Esophagus (tissue), 2 donors: Measurements from ENCODE around the gene TNRC6A. TPM values are rescaled to one million over a fixed set of nuclear protein-coding genes. Genes with fewer than 3 reads are reported as not detected.
A peak's percentile ranks its signal among the peaks of the same experiment; 100 is the strongest.
"Not testable (repeated sequence)": the region's sequence is repeated elsewhere in the genome, so short reads cannot be mapped to it uniquely, and the experiment has no call there.

Experiments used
- H3K27ac ChIP-seq, 2 donors: one replicate each; pipeline ENCODE4 v1.5.1; 2013; ENCODE audit warnings: low read depth in 2 of 2, mild to moderate bottlenecking in 2 of 2, inconsistent platforms in 1 of 2, low read length in 1 of 2, moderate library complexity in 1 of 2
- H3K27me3 ChIP-seq, 2 donors: one replicate each; pipeline ENCODE4 v1.6.1; 2013; ENCODE audit warnings: low read length in 2 of 2, control low read depth in 1 of 2, mild to moderate bottlenecking in 1 of 2; ENCODE audit not compliant: insufficient read depth in 2 of 2, control insufficient read depth in 1 of 2
- H3K36me3 ChIP-seq, 2 donors: one replicate each; pipeline ENCODE4 v1.6.1; 2013; ENCODE audit warnings: low read length in 1 of 2; ENCODE audit not compliant: control insufficient read depth in 2 of 2, insufficient read depth in 2 of 2
- H3K4me1 ChIP-seq, 2 donors: one replicate each; pipeline ENCODE4 v1.6.1; 2013; ENCODE audit warnings: low read length in 1 of 2; ENCODE audit not compliant: control insufficient read depth in 2 of 2, insufficient read depth in 2 of 2
- H3K4me3 ChIP-seq, 2 donors: one replicate each; pipeline ENCODE4 v1.5.1; 2013; ENCODE audit warnings: low read length in 2 of 2, mild to moderate bottlenecking in 2 of 2, low read depth in 1 of 2, moderate library complexity in 1 of 2
- H3K9me3 ChIP-seq, 2 donors: one replicate each; pipeline ENCODE4 v1.6.1; 2013; ENCODE audit warnings: mild to moderate bottlenecking in 2 of 2, low read depth in 1 of 2, low read length in 1 of 2, moderate library complexity in 1 of 2; ENCODE audit not compliant: control insufficient read depth in 2 of 2, insufficient read depth in 1 of 2
- WGBS, 2 donors: extraction: QIAGEN DNeasy Blood & Tissue Kit; methylation state at CpG; one replicate each; pipeline ENCODE4 v1.1.7; 2013; 5-methylcytosine and 5-hydroxymethylcytosine counted together
- polyA plus RNA-seq, 2 donors: library from polyadenylated mRNA; stranded (reverse); fragments of 200-250 nt; gene quantifications; one replicate each; pipeline ENCODE4 v1.2.3, GENCODE V29; 2013
- donor health status: healthy with polysubstance abuse.
- donor health status: Bipolar disorder and iron deficiency.

The TNRC6A gene
- polyA plus RNA-seq, 2 donors, result 10.0 to 14.7 TPM

DNA sequence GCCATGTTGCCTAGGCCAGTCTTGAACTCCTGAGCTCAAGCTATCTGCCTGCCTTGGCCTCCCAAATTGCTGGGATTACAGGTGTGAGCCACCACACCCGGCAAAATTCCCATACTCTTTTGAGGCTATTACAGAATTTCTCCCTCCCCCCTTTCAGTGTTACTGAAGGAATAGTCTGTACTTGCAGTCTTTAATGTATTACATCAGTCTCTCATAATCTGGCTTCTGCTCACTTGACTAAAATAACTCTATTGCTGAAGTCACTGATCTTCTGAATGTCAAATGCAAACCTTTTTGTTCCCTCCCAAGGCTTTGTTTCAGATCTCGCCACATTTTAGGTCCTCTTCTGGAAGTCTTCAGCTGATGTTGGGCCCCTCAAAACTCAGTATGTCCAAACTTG is 51.8 kb downstream of the TNRC6A start:
- H3K4me1 ChIP-seq, result no peaks in the 10 kb centered on the region
- peaks cover 0 to 18% of the 10 kb centered on the region in 2 donors for H3K36me3 ChIP-seq

DNA sequence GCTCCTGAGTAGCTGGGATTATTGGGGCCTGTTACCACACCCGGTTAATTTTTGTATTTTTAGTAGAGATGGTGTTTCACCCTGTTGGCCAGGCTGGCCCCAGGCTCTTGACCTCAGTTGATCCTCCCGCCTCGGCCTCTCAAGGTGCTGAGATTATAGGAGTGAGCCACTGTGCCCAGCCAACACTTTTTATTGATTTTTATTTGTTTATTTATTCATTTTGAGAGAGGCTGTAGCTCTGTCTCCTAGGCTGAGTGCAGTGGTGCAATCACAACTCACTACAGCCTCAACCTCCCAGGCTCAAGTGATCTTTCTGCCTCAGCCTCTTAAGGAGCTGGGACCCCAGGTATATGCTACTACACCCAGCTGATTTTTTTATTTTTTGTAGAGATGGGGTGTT is 54.7 kb downstream of the TNRC6A start:
- H3K4me3 ChIP-seq, result no peak overlapping the region
- peaks cover 0 to 15% of the 10 kb centered on the region in 2 donors for H3K36me3 ChIP-seq
- H3K27ac ChIP-seq, result no peak overlapping the region
- no peaks in the 10 kb centered on the region for H3K4me1 ChIP-seq
- WGBS, 2 donors, result 90 to 96% methylated on average over 3 of the region's 3 CpGs
- H3K27me3 ChIP-seq, result no peaks in the 10 kb centered on the region
- H3K9me3 ChIP-seq, result no peaks in the 10 kb centered on the region

More for the DNA sequence above, 51.8 kb downstream of the TNRC6A start:
- Histone ChIP-seq H3K4me3 (no peak overlapping the region), H3K27me3 (no peaks in the 10 kb centered on the region), H3K27ac (no peak overlapping the region), H3K9me3 (no peaks in the 10 kb centered on the region)
- 94 to 96% methylated on average over 2 of the region's 2 CpGs for WGBS, 2 donors

DNA sequence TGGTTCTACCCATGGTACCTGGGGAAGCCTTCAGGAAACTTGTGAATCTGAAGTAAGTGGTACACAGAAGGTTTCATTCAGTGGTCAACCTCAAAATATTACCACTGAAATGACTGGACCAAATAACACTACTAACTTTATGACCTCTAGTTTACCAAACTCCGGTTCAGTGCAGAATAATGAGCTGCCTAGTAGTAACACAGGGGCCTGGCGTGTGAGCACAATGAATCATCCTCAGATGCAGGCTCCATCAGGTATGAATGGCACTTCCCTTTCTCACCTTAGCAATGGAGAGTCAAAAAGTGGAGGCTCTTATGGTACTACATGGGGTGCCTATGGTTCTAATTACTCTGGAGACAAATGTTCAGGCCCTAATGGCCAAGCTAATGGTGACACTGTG is 60.4 kb downstream of the TNRC6A start:
- H3K4me1 ChIP-seq, result no peaks in the 10 kb centered on the region
- no peak overlapping the region for H3K27ac ChIP-seq
- no peak overlapping the region for H3K4me3 ChIP-seq
- H3K27me3 ChIP-seq, result no peaks in the 10 kb centered on the region
- no peaks in the 10 kb centered on the region for H3K9me3 ChIP-seq
- peaks cover 11 to 32% of the 10 kb centered on the region in 2 donors for H3K36me3 ChIP-seq
- WGBS, 2 donors, result 92 to 96% methylated on average over 2 of the region's 2 CpGs

DNA sequence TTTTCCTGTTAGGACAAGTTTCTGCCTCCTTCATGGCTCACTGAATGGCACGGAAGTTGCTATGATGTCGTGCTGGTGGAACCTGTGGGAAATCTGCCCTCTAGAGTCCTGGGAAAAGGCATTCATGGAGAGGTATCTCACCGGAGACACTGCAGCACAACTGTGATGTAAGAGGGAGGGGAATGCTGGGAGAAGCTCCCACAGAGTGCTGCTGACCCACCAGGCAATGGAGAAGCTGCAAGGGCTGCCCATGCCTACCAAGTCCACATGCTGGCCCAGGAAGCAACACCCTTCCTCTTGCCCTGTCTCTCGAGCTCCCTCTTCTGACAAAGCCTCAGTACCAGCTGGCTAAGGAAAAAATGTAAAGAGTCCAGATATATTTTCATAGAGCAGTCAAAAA is 71.1 kb downstream of the TNRC6A start:
- WGBS, 2 donors, result 60 to 71% methylated on average over 4 of the region's 4 CpGs
- Histone ChIP-seq H3K27ac (peak overlapping the region in 1 of 2 donors; percentile 40), H3K27me3 (no peaks in the 10 kb centered on the region), H3K4me3 (no peak overlapping the region), H3K9me3 (no peaks in the 10 kb centered on the region), H3K4me1 (no peaks in the 10 kb centered on the region), H3K36me3 (peaks cover 10 to 37% of the 10 kb centered on the region in 2 donors)

DNA sequence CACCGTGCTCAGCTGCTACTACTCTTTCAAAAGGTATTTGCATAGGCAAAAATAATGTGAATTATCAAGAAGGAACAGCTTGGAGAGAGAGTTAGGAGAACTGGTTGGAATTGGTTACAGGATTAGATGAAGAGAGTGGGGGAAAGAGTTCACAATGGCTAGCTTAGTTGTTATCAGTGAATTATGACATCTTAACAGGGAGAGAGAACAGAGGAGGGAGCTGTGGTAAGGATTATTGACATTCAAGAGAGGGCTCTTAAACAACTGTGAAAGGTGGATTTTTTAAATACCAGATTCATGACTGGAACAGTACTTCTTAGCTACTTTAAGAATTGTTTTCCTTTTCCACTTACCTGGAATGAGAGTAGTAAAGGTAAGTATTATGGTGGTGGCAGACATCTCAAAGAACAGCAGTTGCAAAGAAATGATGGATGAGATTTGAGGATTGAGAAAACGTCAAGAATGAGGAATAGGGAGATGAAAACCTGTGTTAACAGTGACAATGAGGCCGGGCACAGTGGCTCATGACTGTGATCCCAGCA is 72.4 kb downstream of the TNRC6A start:
- H3K4me1 ChIP-seq, result no peaks in the 10 kb centered on the region
- no peak overlapping the region for H3K4me3 ChIP-seq
- H3K27me3 ChIP-seq, result no peaks in the 10 kb centered on the region
- no peaks in the 10 kb centered on the region for H3K9me3 ChIP-seq
- WGBS, 2 donors, result 83 to 89% methylated on average over 3 of the region's 3 CpGs
- H3K27ac ChIP-seq, result no peak overlapping the region
- peaks cover 15 to 45% of the 10 kb centered on the region in 2 donors for H3K36me3 ChIP-seq

DNA sequence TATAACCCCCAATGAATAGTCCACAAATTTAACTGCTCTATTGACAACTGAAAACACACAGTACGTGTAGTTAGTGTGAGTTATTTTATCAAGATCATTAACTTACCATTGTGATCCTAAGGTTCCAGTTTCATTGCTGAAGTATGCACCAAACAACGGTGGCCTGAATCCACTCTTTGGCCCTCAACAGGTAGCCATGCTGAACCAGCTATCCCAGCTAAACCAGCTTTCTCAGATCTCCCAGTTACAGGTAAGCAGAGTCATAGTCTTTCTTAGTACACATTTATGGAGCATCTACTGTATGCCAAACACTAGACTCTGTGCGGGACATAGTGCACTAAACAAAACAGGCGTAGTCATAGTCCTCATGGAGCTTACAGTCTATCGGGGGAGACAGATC is 76.0 kb downstream of the TNRC6A start:
- H3K36me3 ChIP-seq, result peaks cover 15 to 34% of the 10 kb centered on the region in 2 donors
- H3K27ac ChIP-seq, result no peak overlapping the region
- H3K4me3 ChIP-seq, result no peak overlapping the region
- H3K4me1 ChIP-seq, result no peaks in the 10 kb centered on the region
- H3K27me3 ChIP-seq, result no peaks in the 10 kb centered on the region
- H3K9me3 ChIP-seq, result no peaks in the 10 kb centered on the region
- WGBS, 2 donors, result 83 to 92% methylated on average over 5 of the region's 5 CpGs

DNA sequence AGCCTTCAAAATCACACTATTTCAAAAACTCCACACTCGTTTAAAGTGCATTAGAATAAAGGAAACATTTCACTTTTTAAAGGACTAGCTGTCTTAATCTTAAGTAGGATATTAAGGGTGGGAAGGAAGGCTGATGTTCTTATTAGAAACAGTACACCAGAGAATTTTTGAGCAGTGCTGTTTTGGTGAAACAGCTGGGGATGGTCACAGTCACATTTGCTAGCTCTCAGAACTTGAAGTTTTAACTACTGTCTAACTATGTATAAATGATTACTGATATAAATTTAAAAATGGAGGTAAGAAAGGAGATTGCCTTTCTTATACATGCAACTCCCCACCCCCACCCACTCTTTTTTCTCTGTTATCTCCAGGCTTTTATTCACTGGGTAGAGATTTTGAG is 77.8 kb downstream of the TNRC6A start:
- Histone ChIP-seq H3K9me3 (no peaks in the 10 kb centered on the region), H3K4me3 (no peak overlapping the region), H3K36me3 (peaks cover 21 to 35% of the 10 kb centered on the region in 2 donors), H3K4me1 (no peaks in the 10 kb centered on the region), H3K27me3 (no peaks in the 10 kb centered on the region), H3K27ac (no peak overlapping the region)
- whole genome bisulfite sequencing, 2 donors, result 41 to 53% methylated on average over 1 of the region's 1 CpG

DNA sequence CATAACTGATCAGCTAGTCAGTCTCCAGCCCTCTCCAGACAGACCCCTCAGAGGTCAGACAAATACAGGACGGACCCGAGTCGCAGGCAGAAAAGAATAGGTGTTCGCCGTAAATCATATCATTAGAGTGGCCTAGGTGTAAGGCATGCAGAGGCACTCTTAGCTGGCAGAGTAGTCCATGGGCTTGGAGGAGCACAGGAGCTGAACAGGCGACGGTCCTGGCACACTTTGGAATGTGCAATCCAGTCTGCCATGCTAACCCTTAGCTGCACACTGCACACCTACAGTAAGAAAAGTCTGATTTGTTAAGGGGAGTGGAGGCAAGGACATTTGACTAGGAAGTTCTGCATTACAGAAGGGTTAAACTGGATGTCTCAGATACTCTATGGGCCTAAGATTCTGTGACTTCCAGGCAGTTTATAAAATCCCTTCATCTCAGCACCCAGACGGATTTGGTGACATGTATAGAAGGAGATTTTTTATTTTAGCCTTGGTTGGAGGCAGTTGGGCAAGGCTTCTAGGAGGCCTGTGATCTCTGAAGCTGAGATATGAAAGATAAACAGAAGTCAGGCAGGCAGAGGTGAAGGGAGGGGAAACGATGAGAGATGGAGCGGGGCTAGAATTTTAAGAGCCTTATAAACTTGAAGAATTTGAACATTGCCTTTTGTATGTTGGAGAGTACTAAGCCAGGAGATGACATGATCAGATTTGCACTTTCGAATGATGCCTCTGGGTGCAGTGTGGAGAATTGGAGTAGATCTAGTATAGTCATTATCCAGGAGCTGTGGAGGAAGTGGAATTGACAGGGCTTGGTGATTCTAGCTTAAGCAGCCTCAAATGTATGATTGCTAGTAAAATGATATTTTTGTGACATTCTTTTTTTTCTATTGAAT is 81.7 kb downstream of the TNRC6A start:
- Histone ChIP-seq H3K4me1 (no peaks in the 10 kb centered on the region), H3K27ac (no peak overlapping the region), H3K9me3 (no peaks in the 10 kb centered on the region), H3K36me3 (peaks cover 21 to 34% of the 10 kb centered on the region in 2 donors), H3K27me3 (no peaks in the 10 kb centered on the region), H3K4me3 (no peak overlapping the region)
- 79 to 82% methylated on average over 11 of the region's 11 CpGs for WGBS, 2 donors

DNA sequence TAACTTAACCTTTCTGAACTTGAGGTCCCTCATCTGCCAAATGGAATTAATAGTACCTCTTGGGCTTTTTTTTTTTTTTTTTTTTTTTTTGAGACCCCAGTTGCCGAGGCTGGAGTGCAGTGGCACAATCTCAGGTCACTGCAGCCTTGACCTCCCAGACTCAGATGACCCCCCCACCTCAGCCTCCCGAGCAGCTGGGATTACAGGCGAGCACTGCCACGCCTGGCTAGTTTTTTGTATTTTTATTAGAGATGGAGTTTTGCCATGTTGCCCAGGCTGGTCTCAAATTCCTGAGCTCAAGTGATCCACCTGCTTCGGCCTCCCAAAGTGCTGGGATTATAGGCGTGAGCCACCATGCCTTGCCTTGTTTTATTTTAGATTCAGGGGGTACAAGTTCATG is 83.4 kb downstream of the TNRC6A start:
- Histone ChIP-seq H3K36me3 (peaks cover 17 to 30% of the 10 kb centered on the region in 2 donors), H3K27ac (peak overlapping the region in 1 of 2 donors; percentile 12)
- H3K9me3 ChIP-seq, H3K4me1 ChIP-seq, H3K27me3 ChIP-seq, H3K4me3 ChIP-seq: not testable (repeated sequence)
- 81 to 88% methylated on average over 6 of the region's 6 CpGs for WGBS, 2 donors
